Right lobe of liver (tissue), 4 donors: ENCODE measurements around the gene BMPER.

Experiments
- POLR2A ChIP-seq: fragments of 450-650 bp; IDR thresholded peaks from one replicate; pipeline ENCODE4 v1.6.1; 2017; ENCODE audit warnings: antibody characterized with exemption, mild to moderate bottlenecking
- TF ChIP-seq, protein P1 (sequence below), 4 donors: fragments of 200-600 bp in 3 of 4; fragments of 450-650 bp in 1 of 4; IDR thresholded peaks; one replicate each; pipeline versions ENCODE4 v1.5.1 to v1.8.0; 2016 to 2022; ENCODE audit warnings: antibody characterized with exemption in 4 of 4, mild to moderate bottlenecking in 2 of 4
- donor health status: DM: no; HTN: no; CAD: no.
- donor health status: DM: no; HTN: no; CAD: no.
- donor health status: DM: no; HTN: yes; CAD: no.

DNA sequence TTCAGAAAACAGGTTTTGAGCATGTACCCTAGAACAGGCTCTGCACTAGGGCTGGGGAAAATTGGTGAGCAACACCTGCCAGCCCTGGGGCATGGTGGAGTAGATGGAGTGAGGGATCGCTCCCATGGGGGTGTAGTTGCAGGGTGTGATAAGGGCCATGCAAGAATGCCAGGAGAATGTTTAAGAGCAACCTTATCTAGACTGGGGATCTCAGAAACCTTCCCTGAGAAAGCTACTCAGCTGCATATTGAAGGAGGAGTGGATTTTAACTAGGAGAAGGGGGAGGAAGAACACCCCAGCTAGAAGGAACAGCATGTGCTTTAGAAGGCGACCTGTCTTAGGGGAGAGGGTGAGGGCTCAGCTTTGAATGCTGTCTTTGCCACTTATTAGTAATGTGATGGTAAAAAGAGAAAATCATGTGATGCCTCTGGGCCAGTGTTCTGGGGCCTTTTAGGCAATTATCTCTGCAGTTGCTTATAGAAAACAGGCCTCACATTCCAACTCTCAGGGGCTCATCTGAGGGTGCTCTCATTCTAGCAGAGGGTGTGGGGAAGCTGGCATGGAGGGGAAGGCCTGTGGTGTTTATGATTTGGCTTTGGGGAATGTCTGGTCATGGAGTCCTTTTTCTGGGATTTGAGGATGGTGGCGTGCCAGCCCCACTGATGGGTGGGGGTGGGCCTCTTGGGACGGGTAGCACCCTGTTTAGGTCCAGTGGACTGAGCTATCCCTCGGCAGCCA is 225.4 kb downstream of the BMPER start:
- TF ChIP-seq POLR2A: no peak
- TF ChIP-seq, protein P1, sequence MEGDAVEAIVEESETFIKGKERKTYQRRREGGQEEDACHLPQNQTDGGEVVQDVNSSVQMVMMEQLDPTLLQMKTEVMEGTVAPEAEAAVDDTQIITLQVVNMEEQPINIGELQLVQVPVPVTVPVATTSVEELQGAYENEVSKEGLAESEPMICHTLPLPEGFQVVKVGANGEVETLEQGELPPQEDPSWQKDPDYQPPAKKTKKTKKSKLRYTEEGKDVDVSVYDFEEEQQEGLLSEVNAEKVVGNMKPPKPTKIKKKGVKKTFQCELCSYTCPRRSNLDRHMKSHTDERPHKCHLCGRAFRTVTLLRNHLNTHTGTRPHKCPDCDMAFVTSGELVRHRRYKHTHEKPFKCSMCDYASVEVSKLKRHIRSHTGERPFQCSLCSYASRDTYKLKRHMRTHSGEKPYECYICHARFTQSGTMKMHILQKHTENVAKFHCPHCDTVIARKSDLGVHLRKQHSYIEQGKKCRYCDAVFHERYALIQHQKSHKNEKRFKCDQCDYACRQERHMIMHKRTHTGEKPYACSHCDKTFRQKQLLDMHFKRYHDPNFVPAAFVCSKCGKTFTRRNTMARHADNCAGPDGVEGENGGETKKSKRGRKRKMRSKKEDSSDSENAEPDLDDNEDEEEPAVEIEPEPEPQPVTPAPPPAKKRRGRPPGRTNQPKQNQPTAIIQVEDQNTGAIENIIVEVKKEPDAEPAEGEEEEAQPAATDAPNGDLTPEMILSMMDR (IDR thresholded peaks at IDR 0.05): no peak
